GM04504 (cell line): ENCODE data around the gene CYP2C9.

ENCODE experiments used
- DNase-seq: peaks from one replicate; pipeline ENCODE4 v3.0.0-alpha.2; 2012; ENCODE audit warnings: low read depth

CYP2C9 gene

DNA sequence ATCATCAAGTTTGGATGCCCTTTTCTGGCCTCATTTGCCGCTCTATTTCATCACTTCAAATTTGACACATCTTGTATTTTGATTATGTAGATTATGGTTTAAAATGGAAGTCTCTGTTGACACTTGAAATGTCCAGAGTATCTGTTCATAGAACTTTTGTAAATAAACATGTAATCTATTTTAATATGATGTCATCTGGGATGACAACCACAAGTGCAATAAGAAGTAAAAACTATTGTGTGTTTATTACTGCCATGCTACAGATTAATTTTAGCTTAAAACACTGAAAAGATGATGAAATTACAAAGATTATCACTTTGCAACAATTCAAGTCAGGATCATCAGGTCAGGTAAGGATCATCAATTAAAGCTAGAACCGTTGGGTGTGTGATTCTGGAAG is 100.8 kb downstream of the CYP2C9 start:
- no peak for DNase-seq
